Measurements from ENCODE around the gene TYMP.

DNA sequence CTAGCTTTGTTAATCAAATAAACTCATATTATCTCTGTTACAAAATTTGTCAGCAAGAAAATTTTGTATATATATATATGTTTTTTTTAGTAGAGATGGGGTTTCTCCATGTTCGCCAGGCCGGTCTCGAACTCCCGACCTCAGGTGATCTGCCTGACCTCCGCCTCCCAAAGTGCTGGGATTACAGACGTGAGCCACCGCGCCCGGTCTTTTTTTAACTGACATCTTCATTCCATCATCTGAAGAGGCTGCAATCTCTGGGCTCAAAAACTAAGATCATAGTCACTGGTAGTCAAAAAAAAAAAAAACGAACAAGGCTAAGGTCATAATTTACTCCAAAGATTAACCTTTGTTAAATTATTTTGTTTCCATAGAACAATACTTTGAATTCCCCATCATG is 10.6 kb upstream of the TYMP start:
- no peak for TF ChIP-seq EZH2 (IDR thresholded peaks at IDR 0.05; ENCODE audit: low read length, missing control alignments)
- TF ChIP-seq, protein P1, sequence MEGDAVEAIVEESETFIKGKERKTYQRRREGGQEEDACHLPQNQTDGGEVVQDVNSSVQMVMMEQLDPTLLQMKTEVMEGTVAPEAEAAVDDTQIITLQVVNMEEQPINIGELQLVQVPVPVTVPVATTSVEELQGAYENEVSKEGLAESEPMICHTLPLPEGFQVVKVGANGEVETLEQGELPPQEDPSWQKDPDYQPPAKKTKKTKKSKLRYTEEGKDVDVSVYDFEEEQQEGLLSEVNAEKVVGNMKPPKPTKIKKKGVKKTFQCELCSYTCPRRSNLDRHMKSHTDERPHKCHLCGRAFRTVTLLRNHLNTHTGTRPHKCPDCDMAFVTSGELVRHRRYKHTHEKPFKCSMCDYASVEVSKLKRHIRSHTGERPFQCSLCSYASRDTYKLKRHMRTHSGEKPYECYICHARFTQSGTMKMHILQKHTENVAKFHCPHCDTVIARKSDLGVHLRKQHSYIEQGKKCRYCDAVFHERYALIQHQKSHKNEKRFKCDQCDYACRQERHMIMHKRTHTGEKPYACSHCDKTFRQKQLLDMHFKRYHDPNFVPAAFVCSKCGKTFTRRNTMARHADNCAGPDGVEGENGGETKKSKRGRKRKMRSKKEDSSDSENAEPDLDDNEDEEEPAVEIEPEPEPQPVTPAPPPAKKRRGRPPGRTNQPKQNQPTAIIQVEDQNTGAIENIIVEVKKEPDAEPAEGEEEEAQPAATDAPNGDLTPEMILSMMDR (conservative IDR thresholded peaks at IDR 0.05 in 1 of 2, IDR thresholded peaks at IDR 0.05 in 1 of 2; ENCODE audit: low read depth in 1 of 2, low read length in 2 of 2): no peak

Measured in fibroblast of lung (primary cell).